ENCODE data around the gene KLF7.

The KLF7 gene

DNA sequence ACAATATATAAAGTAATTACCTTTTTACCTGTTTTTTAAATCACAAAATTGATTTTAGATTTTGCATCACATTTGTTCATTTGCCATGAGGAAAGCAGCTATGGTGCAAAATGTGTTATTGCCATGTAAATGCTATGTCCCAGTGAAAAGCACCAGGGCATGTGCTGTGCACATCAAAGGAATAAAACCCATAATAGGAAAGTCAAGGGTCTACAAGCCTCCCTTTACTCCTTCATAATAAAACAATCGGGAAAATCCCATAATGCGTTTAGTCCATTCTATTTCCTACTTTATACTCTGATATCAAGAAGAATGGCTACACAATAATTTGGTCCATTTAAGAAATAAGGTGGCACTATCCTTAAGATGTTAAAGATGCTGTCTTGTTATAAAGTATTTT, 53.0 kb downstream of the KLF7 start:
- Histone ChIP-seq H3K4me1 (ENCODE audit: low read length) (no peaks in the 10 kb centered on the region), H3K9me3 (replicated peaks; ENCODE audit: insufficient read depth, low read length) (no peaks in the 10 kb centered on the region), H3K4me2 (ENCODE audit: low read depth, low read length) (no peak overlapping the region), H3K4me3 (ENCODE audit: low read length) (no peak overlapping the region), H3F3A (ENCODE audit: insufficient read depth, low read length) (no peaks in the 10 kb centered on the region), H3K9ac (ENCODE audit: low read length) (no peak overlapping the region), H3K79me2 (ENCODE audit: low read length) (no peaks in the 10 kb centered on the region), H2AFZ (ENCODE audit: low read length) (no peak overlapping the region), H3K27ac (ENCODE audit: low read length) (no peak overlapping the region), H3K27me3 (replicated peaks; ENCODE audit: insufficient read depth, low read length) (no peaks in the 10 kb centered on the region), H4K20me1 (ENCODE audit: insufficient read depth, low read length) (no peaks in the 10 kb centered on the region), H3K9me2 (replicated peaks; ENCODE audit: insufficient read depth, low read length) (no peaks in the 10 kb centered on the region), H3K36me3 (replicated peaks; ENCODE audit: insufficient read depth, low read length) (no peaks in the 10 kb centered on the region)
- TF ChIP-seq EZH2 (optimal IDR thresholded peaks at IDR 0.05; ENCODE audit: low read depth, low read length) (no peak), CTCF (IDR thresholded peaks at IDR 0.05; ENCODE audit: low read length) (no peak), EZH2phosphoT487 (IDR thresholded peaks at IDR 0.05; ENCODE audit: low read length) (no peak)
- DNase-seq, result no peak

DNA sequence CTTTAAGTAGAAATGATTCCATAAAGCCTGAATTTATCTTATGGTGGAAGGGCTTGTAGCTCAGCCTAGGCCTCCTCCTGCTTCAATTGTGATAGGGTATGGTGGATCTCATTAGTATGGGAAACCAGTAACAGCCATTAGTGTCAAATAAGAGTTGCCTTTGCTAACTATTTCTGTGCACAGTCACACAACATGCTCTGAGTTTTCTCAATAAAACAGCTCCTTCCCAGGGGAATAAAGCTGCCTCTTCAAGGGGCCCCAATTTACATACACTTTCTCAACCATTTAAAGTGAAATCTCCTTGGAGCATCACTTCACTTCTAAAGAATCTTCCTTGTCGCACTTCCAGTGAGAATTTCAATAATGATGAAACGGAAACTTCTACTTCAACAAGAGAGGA, 53.4 kb downstream of the KLF7 start:
- no peaks in the 10 kb centered on the region for H3F3A ChIP-seq (ENCODE audit: insufficient read depth, low read length)
- no peaks in the 10 kb centered on the region for H3K9me2 ChIP-seq (replicated peaks; ENCODE audit: insufficient read depth, low read length)
- H3K27ac ChIP-seq (ENCODE audit: low read length), result no peak overlapping the region
- H3K4me3 ChIP-seq (ENCODE audit: low read length), result no peak overlapping the region
- no peak overlapping the region for H3K4me2 ChIP-seq (ENCODE audit: low read depth, low read length)
- H4K20me1 ChIP-seq (ENCODE audit: insufficient read depth, low read length), result no peaks in the 10 kb centered on the region
- H3K27me3 ChIP-seq (replicated peaks; ENCODE audit: insufficient read depth, low read length), result no peaks in the 10 kb centered on the region
- H3K36me3 ChIP-seq (replicated peaks; ENCODE audit: insufficient read depth, low read length), result no peaks in the 10 kb centered on the region
- no peaks in the 10 kb centered on the region for H3K9me3 ChIP-seq (replicated peaks; ENCODE audit: insufficient read depth, low read length)
- H3K79me2 ChIP-seq (ENCODE audit: low read length), result no peaks in the 10 kb centered on the region
- H3K4me1 ChIP-seq (ENCODE audit: low read length), result no peaks in the 10 kb centered on the region
- H3K9ac ChIP-seq (ENCODE audit: low read length), result no peak overlapping the region
- DNase-seq, result no peak
- H2AFZ ChIP-seq (ENCODE audit: low read length), result no peak overlapping the region
- TF ChIP-seq EZH2phosphoT487 (IDR thresholded peaks at IDR 0.05; ENCODE audit: low read length), result no peak
- no peak for TF ChIP-seq EZH2 (optimal IDR thresholded peaks at IDR 0.05; ENCODE audit: low read depth, low read length)
- no peak for TF ChIP-seq CTCF (IDR thresholded peaks at IDR 0.05; ENCODE audit: low read length)

DNA sequence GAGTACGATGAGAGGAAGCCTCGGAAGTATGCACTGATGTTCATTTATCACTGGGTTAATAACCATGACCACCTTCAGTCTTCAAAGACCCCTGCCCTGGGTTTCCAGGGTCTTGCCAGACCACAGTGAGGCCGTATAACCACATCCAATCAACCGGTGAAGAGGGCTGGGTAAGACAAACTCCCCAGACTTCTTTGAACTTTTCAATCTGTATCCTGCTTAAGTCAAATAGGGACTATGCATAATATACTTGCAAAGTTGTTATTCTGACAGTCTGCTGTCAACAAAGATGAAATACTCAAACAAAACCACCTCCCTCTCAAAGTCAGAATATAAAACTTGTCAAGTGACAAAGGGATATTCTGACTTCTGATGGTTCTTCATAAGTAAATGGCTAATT, 54.0 kb downstream of the KLF7 start:
- no peaks in the 10 kb centered on the region for H4K20me1 ChIP-seq (ENCODE audit: insufficient read depth, low read length)
- no peak for DNase-seq
- no peaks in the 10 kb centered on the region for H3K9me3 ChIP-seq (replicated peaks; ENCODE audit: insufficient read depth, low read length)
- no peaks in the 10 kb centered on the region for H3K4me1 ChIP-seq (ENCODE audit: low read length)
- no peaks in the 10 kb centered on the region for H3F3A ChIP-seq (ENCODE audit: insufficient read depth, low read length)
- no peak overlapping the region for H3K9ac ChIP-seq (ENCODE audit: low read length)
- no peak overlapping the region for H3K27ac ChIP-seq (ENCODE audit: low read length)
- H3K27me3 ChIP-seq (replicated peaks; ENCODE audit: insufficient read depth, low read length), result no peaks in the 10 kb centered on the region
- no peak overlapping the region for H3K4me2 ChIP-seq (ENCODE audit: low read depth, low read length)
- no peaks in the 10 kb centered on the region for H3K79me2 ChIP-seq (ENCODE audit: low read length)
- no peaks in the 10 kb centered on the region for H3K36me3 ChIP-seq (replicated peaks; ENCODE audit: insufficient read depth, low read length)
- no peak for TF ChIP-seq EZH2 (optimal IDR thresholded peaks at IDR 0.05; ENCODE audit: low read depth, low read length)
- TF ChIP-seq EZH2phosphoT487 (IDR thresholded peaks at IDR 0.05; ENCODE audit: low read length), result no peak
- TF ChIP-seq CTCF (IDR thresholded peaks at IDR 0.05; ENCODE audit: low read length), result no peak
- no peak overlapping the region for H2AFZ ChIP-seq (ENCODE audit: low read length)
- H3K9me2 ChIP-seq (replicated peaks; ENCODE audit: insufficient read depth, low read length), result no peaks in the 10 kb centered on the region
- no peak overlapping the region for H3K4me3 ChIP-seq (ENCODE audit: low read length)

Data from MM.1S (cell line).